CD14-positive monocyte (primary cell): Measurements from ENCODE around the gene WDR55. TPM values are rescaled to one million over a fixed set of nuclear protein-coding genes. Genes with fewer than 3 reads are reported as not detected.

Experiments
- DNase-seq, 3 donors: peaks; one replicate each; pipeline ENCODE4 v3.0.0-alpha.2; 2011 to 2022
- H2AFZ ChIP-seq: 2 replicates; pipeline ENCODE4 v1.6.0; 2012; ENCODE audit warnings: mild to moderate bottlenecking, low read depth, low read length, inconsistent platforms; ENCODE audit not compliant: insufficient read depth, poor library complexity, severe bottlenecking
- H3K27ac ChIP-seq, 2 donors: 1 replicate in 1 of 2; 2 replicates in 1 of 2; pipeline ENCODE4 v1.5.1; 2012 to 2013; ENCODE audit warnings: low read length in 2 of 2, control low read depth in 1 of 2, inconsistent platforms in 1 of 2, low read depth in 1 of 2, mild to moderate bottlenecking in 1 of 2
- H3K27me3 ChIP-seq, 2 donors: one replicate each; pipeline versions ENCODE4 v1.6.0 to v1.6.1; 2011 to 2013; ENCODE audit warnings: low read length in 2 of 2; ENCODE audit not compliant: control insufficient read depth in 2 of 2, insufficient read depth in 2 of 2
- H3K36me3 ChIP-seq, 2 donors: replicated peaks in 1 of 2; 1 replicate in 1 of 2; 2 replicates in 1 of 2; pipeline versions ENCODE4 v1.5.1 to v1.6.1; 2012 to 2013; ENCODE audit warnings: low read length in 2 of 2, control low read depth in 1 of 2, inconsistent platforms in 1 of 2, mild to moderate bottlenecking in 1 of 2; ENCODE audit not compliant: insufficient read depth in 2 of 2, control insufficient read depth in 1 of 2
- H3K4me1 ChIP-seq, 2 donors: 1 replicate in 1 of 2; 2 replicates in 1 of 2; pipeline versions ENCODE4 v1.5.1 to v1.6.1; 2012 to 2013; ENCODE audit warnings: low read length in 2 of 2, control low read depth in 1 of 2, inconsistent platforms in 1 of 2, mild to moderate bottlenecking in 1 of 2, moderate library complexity in 1 of 2; ENCODE audit not compliant: insufficient read depth in 2 of 2, control insufficient read depth in 1 of 2
- H3K4me2 ChIP-seq: replicated peaks from 2 replicates; pipeline ENCODE3; 2012; ENCODE audit warnings: low read length, moderate library complexity, mild to moderate bottlenecking; ENCODE audit not compliant: poor library complexity, severe bottlenecking; ENCODE audit errors: extremely low read depth
- H3K4me3 ChIP-seq, 3 experiments: fragments of 200-600 bp in 1 of 3; sonication (generic) in 1 of 3; replicated peaks in 1 of 3; 1 replicate in 2 of 3; 2 replicates in 1 of 3; pipeline ENCODE4 v1.5.1; 2011 to 2013; ENCODE audit warnings: low read length in 3 of 3, mild to moderate bottlenecking in 3 of 3, control low read depth in 2 of 3, low read depth in 2 of 3, inconsistent platforms in 1 of 3, moderate library complexity in 1 of 3
- H3K79me2 ChIP-seq: 2 replicates; pipeline ENCODE4 v1.6.0; 2012; ENCODE audit warnings: mild to moderate bottlenecking, control low read depth, inconsistent platforms, low read length, moderate library complexity; ENCODE audit not compliant: insufficient read depth
- H3K9ac ChIP-seq: 2 replicates; pipeline ENCODE4 v1.6.0; 2017; ENCODE audit warnings: low read length, mild to moderate bottlenecking; ENCODE audit not compliant: insufficient read depth, poor library complexity, severe bottlenecking
- H3K9me3 ChIP-seq, 2 donors: replicated peaks in 1 of 2; 1 replicate in 1 of 2; 2 replicates in 1 of 2; pipeline versions ENCODE4 v1.5.1 to v1.6.1; 2012 to 2013; ENCODE audit warnings: low read length in 2 of 2, control low read depth in 1 of 2; ENCODE audit not compliant: control insufficient read depth in 1 of 2, insufficient read depth in 1 of 2
- H4K20me1 ChIP-seq: 2 replicates; pipeline ENCODE4 v1.6.0; 2012; ENCODE audit warnings: mild to moderate bottlenecking, low read length, control low read depth, moderate library complexity; ENCODE audit not compliant: insufficient read depth
- H3K27ac Mint-ChIP-seq, 7 donors: one replicate each; pipeline ENCODE4 v1.8.0; 2020; ENCODE audit warnings: mild to moderate bottlenecking in 7 of 7, mixed read lengths in 7 of 7, moderate library complexity in 6 of 7, inconsistent platforms in 2 of 7
- H3K27me3 Mint-ChIP-seq, 3 donors: one replicate each; pipeline ENCODE4 v1.8.0; 2021 to 2022; ENCODE audit warnings: low read depth in 3 of 3, mild to moderate bottlenecking in 3 of 3, mixed read lengths in 3 of 3, moderate library complexity in 3 of 3, inconsistent platforms in 1 of 3
- H3K36me3 Mint-ChIP-seq, 2 donors: one replicate each; pipeline ENCODE4 v1.8.0; 2020; ENCODE audit warnings: mixed read lengths in 2 of 2, inconsistent platforms in 1 of 2, mild to moderate bottlenecking in 1 of 2
- H3K4me1 Mint-ChIP-seq: one replicate; pipeline ENCODE4 v1.8.0; 2020; ENCODE audit warnings: mild to moderate bottlenecking, mixed read lengths
- H3K4me3 Mint-ChIP-seq, 2 donors: one replicate each; pipeline ENCODE4 v1.8.0; 2020; ENCODE audit warnings: mild to moderate bottlenecking in 2 of 2, mixed read lengths in 2 of 2, moderate library complexity in 1 of 2
- H3K9me3 Mint-ChIP-seq, 7 donors: one replicate each; pipeline ENCODE4 v1.8.0; 2020 to 2022; ENCODE audit warnings: mixed read lengths in 7 of 7, mild to moderate bottlenecking in 6 of 7, moderate library complexity in 6 of 7, inconsistent platforms in 2 of 7
- CTCF ChIP-seq: fragments of 200-600 bp; IDR thresholded peaks from one replicate; pipeline ENCODE4 v1.8.0; 2022; ENCODE audit warnings: antibody characterized with exemption, mild to moderate bottlenecking
- WGBS: methylation state at CpG from one replicate; pipeline ENCODE4 v1.1.5; 2013; ENCODE audit warnings: missing lambda C conversion rate; ENCODE audit not compliant: insufficient coverage; 5-methylcytosine and 5-hydroxymethylcytosine counted together
- intact Hi-C, 2 donors: fragments of 100-400 bp; cut with micrococcal nuclease; formaldehyde crosslinking; loops; one replicate each; pipeline versions ENCODE4 v1.15.0 to v1.15.1; 2023
- polyA plus RNA-seq, 3 donors: library from polyadenylated mRNA; depleted of rRNA in 1 of 3; unstranded in 2 of 3; stranded (reverse) in 1 of 3; fragments of 300-500 nt in 2 of 3; fragments of >200 nt in 1 of 3; fragmentation: Illumina TruSeq in 2 of 3; gene quantifications; 1 replicate in 2 of 3; 2 replicates in 1 of 3; pipeline ENCODE4 v1.2.3, GENCODE V29; 2012 to 2021

The WDR55 gene
- polyA plus RNA-seq, 3 donors, result 11.2 to 36.8 (median 13.3) TPM

DNA sequence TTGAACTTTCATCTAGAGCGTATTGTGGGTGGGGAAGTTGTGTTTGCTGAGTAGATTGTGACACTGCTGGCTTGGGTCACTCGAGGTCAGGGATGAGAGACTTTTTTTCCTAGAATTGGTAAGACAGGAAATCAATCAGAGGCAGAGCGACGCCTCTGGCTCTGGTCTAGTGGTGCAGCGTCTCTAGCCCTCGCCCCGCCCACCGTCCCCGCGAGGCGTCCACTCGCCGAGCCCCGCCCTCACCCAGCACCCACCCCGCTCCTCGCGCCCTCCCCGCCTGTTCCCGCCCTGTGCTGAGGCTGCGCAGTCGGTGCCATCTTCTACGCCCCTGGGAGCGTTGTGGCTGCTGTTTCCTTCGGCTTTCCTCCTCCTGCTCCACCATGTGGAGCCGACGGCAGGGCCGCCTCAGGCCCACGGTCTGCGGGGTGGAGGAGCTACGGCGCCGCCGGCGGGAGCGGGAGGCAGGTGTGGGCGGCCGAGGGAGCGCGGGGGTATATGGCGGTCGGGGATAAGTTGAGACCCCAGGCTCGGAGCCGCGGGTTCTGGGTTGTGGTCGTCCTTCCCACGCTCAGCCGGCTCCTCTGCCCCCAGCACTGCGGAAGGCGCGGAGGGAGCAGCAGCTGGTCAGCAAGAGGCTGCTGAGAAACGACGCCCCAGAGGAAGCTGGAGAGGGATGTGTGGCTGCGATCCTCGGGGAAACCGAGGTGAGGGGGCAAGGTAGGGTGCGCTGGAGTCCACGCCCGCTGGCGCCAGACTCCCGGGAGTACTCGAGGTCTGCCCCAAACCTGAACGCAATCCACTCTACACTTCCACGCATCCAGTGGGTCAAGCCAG lies 25.3 kb upstream of the WDR55 start, which contains the start of gene TMCO6:
TMCO6 (plus strand) TSS at position 304 of the 834 bp plus-strand sequence; CDS start at position 381, 77 bp downstream.
- peaks cover 21 to 23% of the 10 kb centered on the region in 2 donors for H3K36me3 ChIP-seq
- H3K27me3 ChIP-seq, result no peaks in the 10 kb centered on the region
- peak; percentile 74 for TF ChIP-seq CTCF
- intact Hi-C loops, result loop anchor here in 1 of 2 donors (5.0 kb wide), 1 partner anchor 92 kb away; the partner anchor contains the start of gene EIF4EBP3
- H3K79me2 ChIP-seq, result peaks cover 23% of the 10 kb centered on the region
- H3K9ac ChIP-seq, result peak within 1 kb of the TSS; percentile 81
- H3K4me3 ChIP-seq, result peak within 1 kb of the TSS; percentile 68 to 89 (median 86)
- under 1% methylated on average over 58 of the region's 63 CpGs for WGBS
- H3K27ac ChIP-seq, result peak within 1 kb of the TSS; percentile 86 to 89
- H3K9me3 ChIP-seq, result no peaks in the 10 kb centered on the region
- Mint-ChIP-seq H3K9me3 (no peaks in the 10 kb centered on the region), H3K27me3 (peaks cover 0 to 7% (median 3%) of the 10 kb centered on the region in 3 donors), H3K4me3 (peak within 1 kb of the TSS; percentile 83 to 93), H3K27ac (peak within 1 kb of the TSS; percentile 92 to 98 (median 96)), H3K36me3 (peaks cover 29 to 32% of the 10 kb centered on the region in 2 donors), H3K4me1 (peaks cover 51% of the 10 kb centered on the region)
- H3K4me2 ChIP-seq, result peak within 1 kb of the TSS; percentile 98
- H2AFZ ChIP-seq, result peak within 1 kb of the TSS; percentile 96
- peaks cover 3% of the 10 kb centered on the region for H4K20me1 ChIP-seq
- H3K4me1 ChIP-seq, result peaks cover 34 to 55% of the 10 kb centered on the region in 2 donors
- peak; percentile 99 for DNase-seq

- Histone ChIP-seq H3K79me2 (peaks cover 42% of the 10 kb centered on the region), H3K4me2 (no peak overlapping the region), H3K27ac (no peak overlapping the region), H3K27me3 (no peaks in the 10 kb centered on the region), H3K4me1 (peaks cover 34 to 51% of the 10 kb centered on the region in 2 donors), H3K9ac (no peak overlapping the region), H4K20me1 (peaks cover 22% of the 10 kb centered on the region), H3K4me3 (no peak overlapping the region), H3K36me3 (peaks cover 35 to 39% of the 10 kb centered on the region in 2 donors), H3K9me3 (no peaks in the 10 kb centered on the region), H2AFZ (no peak overlapping the region)
- Mint-ChIP-seq H3K4me3 (no peak overlapping the region), H3K36me3 (peaks cover 44 to 53% of the 10 kb centered on the region in 2 donors), H3K27me3 (peaks cover 0 to 7% (median 1%) of the 10 kb centered on the region in 3 donors), H3K9me3 (no peaks in the 10 kb centered on the region), H3K4me1 (peaks cover 42% of the 10 kb centered on the region), H3K27ac (no peak overlapping the region)
- no peak for TF ChIP-seq CTCF
- intact Hi-C loops, result loop anchor here in 1 of 2 donors (10.0 kb wide), 1 partner anchor 63 kb away; the partner anchor contains the start of gene ZMAT2
- 92% methylated on average over 8 of the region's 8 CpGs for whole genome bisulfite sequencing
- no peak for DNase-seq
Measured at GRCh38 chr5:140641716-140642115, 23.0 kb upstream of the WDR55 start.
